Measurements from ENCODE around the gene RPLP1. TPM values are rescaled to one million over a fixed set of nuclear protein-coding genes. Genes with fewer than 3 reads are reported as not detected.

RPLP1 gene
- total and polyA plus RNA-seq, 2 of the 8 experiments (the other 6 are each of a cell fraction or from before 2014, with no cell fraction given) = 2,089 to 4,387 TPM

GRCh38 chr15:69443032-69443611 lies 9.5 kb upstream of the RPLP1 start:
- Histone ChIP-seq H3K23me2 (ENCODE audit: low read depth, low read length) (no peaks in the 10 kb centered on the region), H3K14ac (ENCODE audit: insufficient read length) (no peak overlapping the region), H2BK5ac (ENCODE audit: low read depth, low read length) (no peak overlapping the region), H4K5ac (ENCODE audit: insufficient read length, low read depth, low read length) (no peak overlapping the region), H4K20me1 (replicated peaks in 1 of 2; ENCODE audit: control insufficient read depth in 1 of 2, insufficient read depth in 2 of 2, low read length in 2 of 2) (peaks cover 1 to 5% of the 10 kb centered on the region in 2 experiments), H2AFZ (ENCODE audit: low read length) (no peak overlapping the region), H2BK12ac (ENCODE audit: low read depth, low read length) (no peak overlapping the region), H3K18ac (ENCODE audit: extremely low read depth, low read length) (no peak overlapping the region), H3K4me2 (ENCODE audit: insufficient read depth in 1 of 2, low read depth in 2 of 2, low read length in 2 of 2) (no peak overlapping the region), H3K9ac (replicated peaks in 1 of 4; ENCODE audit: extremely low read depth in 1 of 4, low read depth in 3 of 4, low read length in 3 of 4) (no peak overlapping the region), H3K9me3 (ENCODE audit: insufficient read depth in 2 of 2, low read depth in 1 of 2, low read length in 1 of 2) (no peaks in the 10 kb centered on the region), H3K4me1 (replicated peaks in 1 of 4; ENCODE audit: control insufficient read depth in 3 of 4, insufficient read depth in 4 of 4, low read length in 3 of 4) (no peaks in the 10 kb centered on the region), H3K79me1 (ENCODE audit: low read depth, low read length) (no peaks in the 10 kb centered on the region; the same call in 1 of the 2 replicates), H3K56ac (replicated peaks; ENCODE audit: insufficient read length, low read depth, low read length) (no peak overlapping the region), H4K91ac (replicated peaks; ENCODE audit: insufficient read length, low read length) (no peak overlapping the region), H3K27me3 (replicated peaks in 1 of 4; ENCODE audit: control insufficient read depth in 3 of 4, extremely low read depth in 1 of 4, insufficient read depth in 3 of 4, low read length in 3 of 4) (peaks cover 0 to 2% (median 0%) of the 10 kb centered on the region in 4 experiments; a peak in 1 of 7 replicates), H3K4ac (replicated peaks; ENCODE audit: insufficient read length, low read depth, low read length) (no peak overlapping the region), H4K8ac (ENCODE audit: extremely low read depth, insufficient read depth, low read length) (no peak overlapping the region), H2BK120ac (replicated peaks; ENCODE audit: low read depth, low read length) (no peak overlapping the region), H2AK5ac (ENCODE audit: low read depth, low read length) (no peak overlapping the region), H2BK15ac (ENCODE audit: low read length) (no peak overlapping the region), H2BK20ac (ENCODE audit: low read length) (no peak overlapping the region), H3K23ac (ENCODE audit: insufficient read length) (no peak overlapping the region), H3K36me3 (ENCODE audit: control insufficient read depth in 2 of 4, insufficient read depth in 4 of 4, low read length in 3 of 4) (peaks cover 20 to 88% (median 68%) of the 10 kb centered on the region in 4 experiments), H3K27ac (ENCODE audit: low read depth, low read length) (no peak overlapping the region), H3K4me3 (ENCODE audit: extremely low read depth in 1 of 4, insufficient read depth in 2 of 4, low read depth in 3 of 4, low read length in 4 of 4) (no peak overlapping the region), H3K79me2 (ENCODE audit: control insufficient read depth in 1 of 2, insufficient read depth in 2 of 2, low read length in 2 of 2) (peaks cover 0 to 3% of the 10 kb centered on the region in 2 experiments; a peak in 1 of 4 replicates)
- ChIA-PET POLR2A (ENCODE audit: partially characterized antibody) (interaction anchor here (1.3 to 5.8 kb wide), 3 partner anchors 9 to 29 kb away, joined by 3 to 26 read pairs (median 4); partner anchors contain the start of genes KIF23 and RPLP1), CTCF (ENCODE audit: partially characterized antibody) (no interaction called here)
- 92% methylated on average over 5 of the region's 5 CpGs; no CpG with 5 or more reads in 1 of the 2 experiments for WGBS, 2 experiments (ENCODE audit: extremely low coverage in 1 of 2, insufficient coverage in 1 of 2, insufficient read length in 1 of 2, insufficient replicate concordance in 2 of 2, low coverage in 1 of 2, low lambda C conversion rate in 2 of 2, missing lambda C conversion rate in 1 of 2)
- DNase-seq (ENCODE audit: low read depth in 1 of 2, low spot score in 2 of 2) = no peak
- no peak for FAIRE-seq
- TF ChIP-seq GABPA (IDR thresholded peaks at IDR 0.05; ENCODE audit: borderline replicate concordance, insufficient read depth, low read length) (no peak), CTCF (IDR thresholded peaks at IDR 0.05; ENCODE audit: control extremely low read depth in 1 of 3, insufficient read depth in 1 of 3, low read depth in 1 of 3, low read length in 3 of 3) (no peak), CREB1 (IDR thresholded peaks at IDR 0.05) (no peak)

Data from H1 (cell line).